ENCODE data around the gene CENPT.

CENPT gene

DNA sequence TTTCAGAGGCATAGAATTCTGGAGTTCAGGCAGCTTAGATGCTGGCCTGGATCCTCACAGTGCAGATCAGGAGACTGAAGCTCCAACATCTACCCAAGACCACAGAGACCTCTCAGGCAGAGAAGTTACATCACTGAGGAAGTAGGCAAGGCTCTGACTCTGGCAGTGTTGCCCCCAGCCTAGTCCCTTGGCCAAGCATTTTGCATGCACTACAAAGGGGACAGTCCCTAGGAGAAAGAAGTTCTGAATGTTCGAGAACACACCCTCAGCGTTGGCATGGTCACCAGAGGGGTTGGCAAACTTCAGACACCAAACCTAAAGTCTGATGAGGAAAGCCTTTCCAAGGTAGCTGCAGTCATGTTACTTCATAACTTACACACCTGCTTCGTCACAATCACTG is 43.6 kb downstream of the CENPT start:
- DNase-seq, result no peak
- TF ChIP-seq GATA1 (IDR thresholded peaks at IDR 0.05; ENCODE audit: low read depth, low read length) (no peak), POLR2A (IDR thresholded peaks at IDR 0.05; ENCODE audit: low read length) (no peak)

GRCh38 chr16:67801883-67802282 is 45.6 kb downstream of the CENPT start:
- TF ChIP-seq GATA1 (IDR thresholded peaks at IDR 0.05; ENCODE audit: low read depth, low read length), result no peak
- no peak for TF ChIP-seq POLR2A (IDR thresholded peaks at IDR 0.05; ENCODE audit: low read length)
- DNase-seq, result no peak

DNA sequence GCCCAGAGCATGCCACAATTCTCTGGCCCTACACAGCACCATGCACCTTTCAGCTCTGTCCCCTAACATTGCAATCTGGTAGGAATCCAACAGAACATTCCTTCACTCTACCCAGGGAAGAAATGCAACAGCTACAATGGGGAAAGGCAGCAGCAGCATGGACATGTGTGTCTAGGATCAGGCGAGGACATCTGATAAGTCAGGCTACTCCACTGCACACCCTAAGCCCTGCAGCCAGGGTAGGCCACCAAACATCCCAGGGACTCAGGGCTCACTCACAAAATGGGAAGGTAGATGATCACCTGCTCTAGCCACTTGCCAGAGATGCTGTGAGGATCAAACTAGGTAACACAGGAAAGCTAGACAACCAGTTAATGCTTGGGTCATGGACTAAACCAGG is 46.3 kb downstream of the CENPT start:
- TF ChIP-seq POLR2A (IDR thresholded peaks at IDR 0.05; ENCODE audit: low read length) (no peak), GATA1 (IDR thresholded peaks at IDR 0.05; ENCODE audit: low read depth, low read length) (no peak)
- DNase-seq, result peak; percentile 69 to 70

DNA sequence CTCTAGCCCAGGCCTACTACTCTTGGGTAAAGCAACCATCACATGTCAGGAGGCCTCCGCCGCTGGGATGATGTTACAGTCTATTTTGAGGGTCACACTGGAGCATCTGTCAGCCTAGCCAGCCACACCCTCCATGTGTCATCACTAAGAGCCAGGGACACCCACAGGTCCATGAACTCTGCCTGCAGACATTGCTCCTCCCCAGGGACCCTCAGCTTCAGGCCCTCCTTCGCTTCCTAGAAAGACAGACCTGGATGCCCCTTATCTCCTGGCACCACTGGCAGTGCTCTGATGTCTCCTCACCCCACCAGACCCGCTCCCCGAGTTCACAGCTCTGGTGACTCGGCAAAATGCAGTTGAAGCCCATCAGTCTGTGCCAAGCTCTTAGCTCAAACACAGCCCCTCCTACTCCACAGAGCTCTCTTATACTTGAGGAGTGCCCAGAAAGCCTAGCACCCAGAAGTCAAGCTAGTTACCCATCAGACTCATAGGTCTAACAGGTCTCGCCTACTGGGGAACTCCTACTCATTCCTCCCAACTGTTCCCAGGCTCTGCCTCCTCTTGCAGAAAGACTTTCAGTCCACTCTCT is 47.1 kb downstream of the CENPT start:
- DNase-seq, result peak; percentile 92 to 93
- TF ChIP-seq POLR2A (IDR thresholded peaks at IDR 0.05; ENCODE audit: low read length) (peak; percentile 87), GATA1 (IDR thresholded peaks at IDR 0.05; ENCODE audit: low read depth, low read length) (no peak)

GRCh38 chr16:67796099-67796718 is 51.3 kb downstream of the CENPT start:
- TF ChIP-seq POLR2A (IDR thresholded peaks at IDR 0.05; ENCODE audit: low read length) (no peak), GATA1 (IDR thresholded peaks at IDR 0.05; ENCODE audit: low read depth, low read length) (no peak)
- DNase-seq, result peak; percentile 80 to 81

DNA sequence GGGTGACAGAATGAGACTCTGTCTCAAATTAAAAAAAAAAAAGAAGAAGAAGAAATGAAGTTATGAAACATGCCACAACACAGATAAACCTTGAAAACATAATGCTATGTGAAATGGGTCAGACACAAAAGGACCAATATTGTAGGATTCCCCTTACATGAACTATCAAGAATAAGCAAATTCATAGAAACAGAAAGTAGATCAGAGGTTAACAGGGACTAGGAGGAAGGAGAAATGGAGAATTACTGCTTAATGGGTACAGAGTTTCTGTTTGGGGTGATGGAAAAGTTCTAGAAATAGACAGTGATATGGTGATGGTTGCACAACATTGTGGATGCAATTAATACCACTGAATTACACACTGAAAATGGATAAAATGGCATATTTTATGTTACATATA is 57.4 kb downstream of the CENPT start:
- TF ChIP-seq POLR2A (IDR thresholded peaks at IDR 0.05; ENCODE audit: low read length) (no peak), GATA1 (IDR thresholded peaks at IDR 0.05; ENCODE audit: low read depth, low read length) (no peak)
- no peak for DNase-seq

DNA sequence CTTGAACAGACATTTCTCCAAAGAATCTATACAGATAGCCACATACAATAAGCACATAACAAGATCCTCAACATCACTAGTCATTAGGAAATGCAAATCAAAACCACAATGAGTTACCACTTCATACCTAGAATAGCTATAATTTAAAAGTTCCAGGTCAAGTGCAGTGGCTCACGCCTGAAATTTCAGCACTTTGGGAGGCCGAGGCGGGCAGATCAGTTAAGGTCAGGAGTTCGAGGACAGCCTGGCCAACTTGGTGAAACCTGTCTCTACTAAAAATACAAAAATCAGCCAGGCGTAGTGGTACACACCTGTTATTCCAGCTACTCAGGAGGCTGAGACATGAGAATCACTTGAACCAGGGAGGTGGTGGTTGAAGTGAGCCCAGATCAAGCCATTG is 61.0 kb downstream of the CENPT start:
- TF ChIP-seq GATA1 (IDR thresholded peaks at IDR 0.05; ENCODE audit: low read depth, low read length) (no peak), POLR2A (IDR thresholded peaks at IDR 0.05; ENCODE audit: low read length) (no peak)

DNA sequence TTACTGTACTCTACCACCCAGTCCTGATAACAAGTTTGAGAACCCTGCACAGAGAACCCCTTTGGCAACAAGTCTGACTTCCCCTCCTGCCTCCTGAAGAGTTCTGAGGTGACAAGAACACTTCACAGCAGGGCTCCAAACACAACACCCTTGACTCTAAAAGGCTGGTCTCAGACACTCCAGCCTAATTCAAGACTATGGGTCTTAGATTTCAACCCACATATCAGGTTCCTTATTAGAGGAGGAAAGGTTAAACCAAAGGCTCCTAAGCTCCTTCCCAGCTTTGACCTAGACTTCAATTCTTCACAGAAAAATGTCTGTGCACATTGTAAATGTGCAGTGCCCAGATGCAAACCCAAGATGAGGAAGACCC is 64.2 kb downstream of the CENPT start:
- TF ChIP-seq POLR2A (IDR thresholded peaks at IDR 0.05; ENCODE audit: low read length), result no peak
- TF ChIP-seq GATA1 (IDR thresholded peaks at IDR 0.05; ENCODE audit: low read depth, low read length), result no peak
- no peak for DNase-seq

More for the DNA sequence above, 61.0 kb downstream of the CENPT start:
- DNase-seq, result no peak

GRCh38 chr16:67782567-67783352 is 64.7 kb downstream of the CENPT start:
- no peak for TF ChIP-seq POLR2A (IDR thresholded peaks at IDR 0.05; ENCODE audit: low read length)
- TF ChIP-seq GATA1 (IDR thresholded peaks at IDR 0.05; ENCODE audit: low read depth, low read length), result no peak
- DNase-seq, result no peak

DNA sequence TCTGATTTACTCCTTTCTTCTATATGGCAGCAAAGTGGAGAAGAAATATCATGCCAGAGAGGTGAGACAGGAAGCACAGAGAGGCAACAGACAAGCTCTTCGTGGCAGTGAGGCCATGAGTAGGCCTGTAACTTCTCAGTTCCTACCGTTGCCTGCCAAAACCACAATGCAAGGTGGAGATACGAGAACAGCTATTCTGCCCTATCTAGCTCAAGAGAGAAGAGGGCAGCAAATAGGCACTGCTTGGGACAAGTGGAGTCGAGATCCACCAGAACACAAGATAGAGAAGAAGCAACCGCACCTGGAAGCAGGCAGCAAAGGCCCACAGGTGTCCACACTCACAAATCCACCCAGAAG is 66.0 kb downstream of the CENPT start:
- TF ChIP-seq GATA1 (IDR thresholded peaks at IDR 0.05; ENCODE audit: low read depth, low read length), result no peak
- TF ChIP-seq POLR2A (IDR thresholded peaks at IDR 0.05; ENCODE audit: low read length), result no peak

GRCh38 chr16:67780847-67781564 is 66.5 kb downstream of the CENPT start:
- DNase-seq, result peak; percentile 48 to 69
- no peak for TF ChIP-seq POLR2A (IDR thresholded peaks at IDR 0.05; ENCODE audit: low read length)
- TF ChIP-seq GATA1 (IDR thresholded peaks at IDR 0.05; ENCODE audit: low read depth, low read length), result no peak

More for the DNA sequence above, 66.0 kb downstream of the CENPT start:
- peak; percentile 39 to 66 for DNase-seq

- TF ChIP-seq GATA1 (IDR thresholded peaks at IDR 0.05; ENCODE audit: low read depth, low read length), result no peak
- no peak for TF ChIP-seq POLR2A (IDR thresholded peaks at IDR 0.05; ENCODE audit: low read length)
- no peak for DNase-seq
Observed at GRCh38 chr16:67779256-67780014, 68.1 kb downstream of the CENPT start.
